NCI-H1092 (cell line): Measurements from ENCODE around the gene OR9A4.

Experiments used
- DNase-seq: peaks from one replicate; lab custom pipeline; 2025; lab: John Stamatoyannopoulos, UW

OR9A4 gene

DNA sequence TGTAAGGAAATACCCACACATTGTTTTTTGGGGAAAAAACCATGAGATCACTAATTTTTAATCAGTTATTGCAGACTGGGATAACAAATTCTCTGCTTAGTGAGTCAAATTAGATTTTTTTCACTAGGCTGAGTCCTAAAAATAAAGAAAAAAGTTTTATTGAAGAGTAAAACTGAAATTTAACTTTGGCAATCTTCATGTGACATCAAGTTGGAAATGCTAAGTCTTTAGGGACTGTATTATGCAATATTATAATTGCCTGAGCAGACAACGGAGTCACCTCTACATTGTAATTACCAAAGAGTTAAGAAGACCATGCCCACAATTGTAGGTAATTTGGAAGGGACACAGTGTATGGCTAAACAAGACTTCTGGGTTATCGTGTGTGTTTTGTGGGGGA, 32.8 kb downstream of the OR9A4 start:
- DNase-seq: no peak

DNA sequence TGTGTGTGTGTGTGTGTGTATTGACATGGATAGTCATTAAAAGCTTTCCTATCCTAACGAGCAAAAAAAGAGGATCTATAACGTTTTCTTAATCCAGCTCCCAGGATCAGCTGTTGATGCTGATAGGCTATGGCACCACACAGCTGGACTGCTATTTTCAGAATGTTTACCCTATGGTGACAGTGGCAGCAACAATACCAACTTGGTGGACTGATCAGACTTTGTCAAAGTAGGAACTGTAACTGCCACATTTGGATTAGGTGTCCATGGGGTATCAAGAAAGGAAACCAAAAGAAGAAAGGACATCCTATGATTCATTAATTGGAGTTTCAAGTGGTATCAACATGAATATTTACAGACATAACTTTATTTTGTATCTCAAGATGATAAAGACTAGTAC, 33.3 kb downstream of the OR9A4 start:
- DNase-seq: no peak

DNA sequence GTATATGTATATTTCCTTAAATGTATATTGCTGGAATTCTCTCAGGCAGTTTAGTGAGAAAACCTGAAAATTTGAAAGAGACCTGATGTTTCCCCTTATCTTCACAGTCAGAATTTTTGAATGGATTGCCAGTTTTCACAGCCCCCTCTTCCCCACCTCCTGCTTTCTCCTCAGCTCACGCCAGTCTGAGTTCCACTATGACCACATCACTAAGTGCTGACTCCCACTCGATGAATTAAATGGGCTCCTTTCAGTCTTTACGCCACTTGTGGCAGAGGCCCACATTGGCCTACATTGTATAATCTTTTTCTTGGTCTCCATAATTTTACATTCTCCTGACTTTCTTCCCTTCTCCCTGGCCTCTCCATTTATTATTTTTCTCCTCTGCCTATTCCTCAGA, 33.7 kb downstream of the OR9A4 start:
- no peak for DNase-seq

DNA sequence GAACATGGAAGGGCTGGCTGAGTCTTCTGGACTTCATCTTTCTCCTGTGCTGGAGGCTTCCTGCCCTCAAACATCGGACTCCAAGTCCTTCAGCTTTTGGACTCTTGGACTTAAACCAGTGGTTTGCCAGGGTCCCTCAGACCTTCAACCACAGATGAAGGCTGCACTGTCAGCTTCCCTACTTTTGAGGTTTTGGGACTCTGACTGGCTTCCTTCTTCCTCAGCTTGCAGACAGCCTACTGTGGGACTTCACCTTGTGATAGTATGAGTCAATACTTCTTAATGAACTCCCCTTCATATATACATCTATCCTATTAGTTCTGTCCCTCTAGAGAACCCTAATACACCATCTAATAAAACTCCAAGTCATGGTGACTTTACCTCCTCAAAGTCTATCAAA, 34.6 kb downstream of the OR9A4 start:
- DNase-seq: no peak

DNA sequence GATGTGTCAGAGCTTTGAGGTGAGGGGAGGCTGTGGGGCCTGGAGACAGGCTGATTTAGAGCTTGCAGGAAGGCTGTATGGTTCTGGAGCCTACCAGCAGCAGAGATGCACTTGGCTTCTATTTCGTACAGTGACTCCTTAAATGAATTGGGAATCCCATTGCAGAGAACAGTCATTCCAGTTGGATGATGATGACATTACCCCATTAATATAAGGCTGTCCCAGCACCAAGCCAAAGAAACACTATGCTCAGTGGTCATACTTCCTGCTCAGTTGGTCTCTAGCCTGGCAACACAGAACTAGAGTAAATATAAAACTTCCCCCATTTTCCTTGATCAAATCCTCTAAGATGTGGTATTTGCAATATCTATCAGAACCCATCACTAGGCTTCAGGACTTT, 36.3 kb downstream of the OR9A4 start:
- DNase-seq: no peak

DNA sequence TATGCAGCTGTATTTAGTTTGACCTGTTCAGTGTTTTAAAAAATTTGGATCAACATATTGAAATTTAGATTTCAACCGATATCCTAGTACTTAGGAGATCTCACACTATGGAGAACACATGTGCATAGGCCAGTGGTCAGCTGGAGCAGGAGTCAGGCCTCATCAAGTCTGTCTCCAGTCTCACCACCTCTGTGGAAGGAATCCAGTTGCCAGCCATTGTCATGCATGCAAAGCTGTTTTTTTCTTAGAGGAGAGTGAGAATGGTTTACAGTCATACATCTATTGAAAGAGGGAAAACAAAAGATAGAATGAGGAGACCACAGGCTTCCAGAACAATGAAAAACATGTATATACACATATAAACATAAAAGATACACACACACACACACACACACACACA, 38.1 kb downstream of the OR9A4 start:
- no peak for DNase-seq

DNA sequence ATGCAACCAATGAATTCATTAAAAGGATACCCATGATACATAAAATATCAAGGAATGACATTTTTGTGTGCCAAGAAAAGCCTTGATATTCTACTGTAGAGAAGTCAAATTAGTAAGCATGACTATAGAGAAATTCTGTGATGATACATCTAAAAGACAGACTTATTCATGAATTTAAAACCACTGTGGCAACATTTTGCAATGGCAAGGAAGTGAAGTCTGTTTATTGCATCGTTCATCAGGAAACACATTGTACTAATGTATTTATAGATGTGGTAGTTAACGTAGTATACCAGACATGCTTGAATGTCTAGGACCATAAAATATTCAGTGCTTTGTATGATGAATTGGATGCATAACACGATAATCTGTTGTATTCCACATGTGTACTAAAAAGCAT, 39.9 kb downstream of the OR9A4 start:
- no peak for DNase-seq

DNA sequence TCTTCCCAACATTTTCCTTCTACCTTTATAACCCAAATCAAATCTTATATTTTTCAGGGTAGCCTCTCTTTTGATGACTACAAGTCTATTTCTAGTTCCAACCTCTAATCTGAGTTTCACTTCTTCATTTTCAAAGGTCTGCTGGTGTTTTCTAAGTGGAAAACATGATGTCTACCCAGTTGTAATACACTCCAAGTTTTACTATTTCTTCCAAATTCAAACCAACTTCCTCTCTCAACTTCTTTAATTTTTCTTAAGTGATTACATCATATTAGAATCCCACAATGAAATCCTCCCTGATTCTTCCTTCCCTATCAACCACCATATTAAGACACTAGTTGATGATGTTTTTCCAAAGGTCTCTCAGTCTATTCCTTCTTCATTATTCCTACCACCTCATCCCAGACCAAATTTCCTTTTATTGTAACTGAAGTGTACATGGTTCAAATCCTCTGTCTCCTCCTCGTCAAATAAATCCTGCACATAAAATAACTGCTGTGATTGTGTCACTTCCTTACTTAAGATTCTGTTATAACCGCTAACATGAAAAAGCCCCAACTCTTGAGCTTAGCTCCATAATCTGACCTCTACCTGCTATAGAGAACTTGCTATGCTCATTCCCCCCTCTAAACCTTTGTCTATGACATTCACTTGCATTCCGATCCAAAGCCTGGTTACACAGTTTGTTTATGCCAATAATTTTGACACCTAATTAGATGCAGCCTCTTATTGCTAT, 44.7 kb downstream of the OR9A4 start:
- DNase-seq: no peak
